ENCODE measurements around the gene ANKRD63. TPM values are rescaled to one million over a fixed set of nuclear protein-coding genes. Genes with fewer than 3 reads are reported as not detected.

The ANKRD63 gene
- polyA plus RNA-seq, 1 donor (not counting 4 experiments of a cell fraction or from before 2014, with no cell fraction given), result not detected

DNA sequence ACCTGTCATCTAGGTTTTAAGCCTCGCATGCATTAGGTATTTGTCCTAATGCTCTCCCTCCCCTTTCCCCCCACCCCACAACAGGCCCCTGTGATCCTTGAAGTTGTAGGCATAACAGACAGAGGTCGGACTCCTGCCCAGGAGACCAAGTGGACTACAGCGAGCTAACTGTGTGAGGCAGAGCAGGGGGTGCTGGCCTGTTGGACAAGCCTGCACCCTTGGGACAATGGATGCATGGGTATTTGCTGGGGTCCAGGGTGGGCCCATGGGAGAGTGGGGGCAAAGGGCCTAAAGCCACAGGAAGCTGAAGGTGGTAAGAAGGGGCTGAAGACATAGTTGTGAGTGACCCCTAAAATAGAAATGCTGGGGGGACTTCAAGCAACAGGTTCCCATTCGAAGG lies 22.4 kb upstream of the ANKRD63 start:
- DNase-seq (ENCODE audit: low read depth, low spot score) (no peak), FAIRE-seq (no peak)
- H3K4me1 ChIP-seq (ENCODE audit: control insufficient read depth, extremely low read depth, insufficient read depth, low read length), result no peaks in the 10 kb centered on the region
- no peaks in the 10 kb centered on the region for H3K79me2 ChIP-seq (ENCODE audit: control insufficient read depth, insufficient read depth, low read length)
- H3K27ac ChIP-seq (ENCODE audit: control insufficient read depth, insufficient read depth, low read length), result no peak overlapping the region
- H4K20me1 ChIP-seq (ENCODE audit: control insufficient read depth, extremely low read depth, insufficient read depth, low read length), result peaks cover 4% of the 10 kb centered on the region
- H2AFZ ChIP-seq (ENCODE audit: control insufficient read depth, low read length), result no peak overlapping the region
- TF ChIP-seq EZH2 (IDR thresholded peaks at IDR 0.05; ENCODE audit: low read length) (no peak), CTCF (optimal IDR thresholded peaks at IDR 0.05 in 1 of 3, IDR thresholded peaks at IDR 0.05 in 1 of 3, conservative IDR thresholded peaks at IDR 0.05 in 1 of 3; ENCODE audit: extremely low read depth in 1 of 3, insufficient read depth in 2 of 3, low read length in 3 of 3) (no peak)
- H3K4me2 ChIP-seq (ENCODE audit: control insufficient read depth, extremely low read depth, insufficient read depth, low read depth, low read length), result no peak overlapping the region
- no peaks in the 10 kb centered on the region for H3K36me3 ChIP-seq (ENCODE audit: control insufficient read depth in 2 of 2, extremely low read depth in 1 of 2, insufficient read depth in 2 of 2, low read length in 2 of 2)
- no peaks in the 10 kb centered on the region for H3K9me3 ChIP-seq (ENCODE audit: control insufficient read depth, low read depth, low read length)
- no peak overlapping the region for H3K9ac ChIP-seq (ENCODE audit: control insufficient read depth, extremely low read depth, insufficient read depth, low read length)
- H3K9me1 ChIP-seq (ENCODE audit: control insufficient read depth, extremely low read depth, insufficient read depth, low read length), result no peaks in the 10 kb centered on the region
- H3K27me3 ChIP-seq (ENCODE audit: control insufficient read depth, extremely low read depth, insufficient read depth, low read length), result peaks cover 21% of the 10 kb centered on the region
- dilution Hi-C loops (cut with MboI; ENCODE audit: extremely low pct_ligation_motif_present, low sequenced_read_pairs), result no loop called here
- no peak overlapping the region for H3K4me3 ChIP-seq (ENCODE audit: control insufficient read depth in 2 of 3, extremely low read depth in 1 of 3, insufficient read depth in 2 of 3, low read depth in 1 of 3, low read length in 3 of 3)

DNA sequence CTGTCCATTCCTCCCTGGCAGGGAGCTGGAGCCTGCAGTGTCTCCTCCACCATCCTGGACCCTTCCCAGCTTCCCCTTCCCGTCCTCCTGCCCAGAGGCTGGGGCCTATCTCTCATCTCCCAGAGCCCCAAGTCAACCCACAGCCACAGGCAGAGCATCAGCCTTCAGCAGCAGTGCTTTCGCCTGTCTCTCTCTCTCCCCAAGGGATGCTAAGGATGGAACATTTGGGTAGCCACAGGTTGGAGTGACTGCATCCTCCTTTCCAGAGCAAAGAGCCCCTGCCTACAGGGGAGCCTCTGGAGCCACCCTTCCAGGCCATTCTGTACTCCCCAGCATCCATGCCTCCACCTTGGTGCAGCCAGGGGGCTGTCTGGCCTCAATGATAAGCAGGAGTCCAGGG lies 20.7 kb upstream of the ANKRD63 start:
- Histone ChIP-seq H3K79me2 (ENCODE audit: control insufficient read depth, insufficient read depth, low read length) (no peaks in the 10 kb centered on the region), H2AFZ (ENCODE audit: control insufficient read depth, low read length) (no peak overlapping the region), H3K27ac (ENCODE audit: control insufficient read depth, insufficient read depth, low read length) (no peak overlapping the region), H3K4me2 (ENCODE audit: control insufficient read depth, extremely low read depth, insufficient read depth, low read depth, low read length) (no peak overlapping the region), H3K9ac (ENCODE audit: control insufficient read depth, extremely low read depth, insufficient read depth, low read length) (no peak overlapping the region), H3K36me3 (ENCODE audit: control insufficient read depth in 2 of 2, extremely low read depth in 1 of 2, insufficient read depth in 2 of 2, low read length in 2 of 2) (no peaks in the 10 kb centered on the region), H4K20me1 (ENCODE audit: control insufficient read depth, extremely low read depth, insufficient read depth, low read length) (peaks cover 4% of the 10 kb centered on the region), H3K4me1 (ENCODE audit: control insufficient read depth, extremely low read depth, insufficient read depth, low read length) (no peaks in the 10 kb centered on the region), H3K9me1 (ENCODE audit: control insufficient read depth, extremely low read depth, insufficient read depth, low read length) (no peaks in the 10 kb centered on the region), H3K27me3 (ENCODE audit: control insufficient read depth, extremely low read depth, insufficient read depth, low read length) (peaks cover 18% of the 10 kb centered on the region), H3K4me3 (ENCODE audit: control insufficient read depth in 2 of 3, extremely low read depth in 1 of 3, insufficient read depth in 2 of 3, low read depth in 1 of 3, low read length in 3 of 3) (no peak overlapping the region), H3K9me3 (ENCODE audit: control insufficient read depth, low read depth, low read length) (no peaks in the 10 kb centered on the region)
- no peak for DNase-seq (ENCODE audit: low read depth, low spot score)
- no peak for TF ChIP-seq CTCF (optimal IDR thresholded peaks at IDR 0.05 in 1 of 3, IDR thresholded peaks at IDR 0.05 in 1 of 3, conservative IDR thresholded peaks at IDR 0.05 in 1 of 3; ENCODE audit: extremely low read depth in 1 of 3, insufficient read depth in 2 of 3, low read length in 3 of 3)
- TF ChIP-seq EZH2 (IDR thresholded peaks at IDR 0.05; ENCODE audit: low read length), result no peak
- FAIRE-seq, result no peak
- dilution Hi-C loops (cut with MboI; ENCODE audit: extremely low pct_ligation_motif_present, low sequenced_read_pairs), result no loop called here

All from keratinocyte (primary cell).